HepG2 (cell line): ENCODE data around the gene ANTXR1. TPM values are rescaled to one million over a fixed set of nuclear protein-coding genes. Genes with fewer than 3 reads are reported as not detected.

Experiments used
- ATAC-seq: fragments of 200-7000 bp; cut with Tn5 transposase; 3 replicates; pipeline ENCODE4 v1.9.1; 2020; ENCODE audit warnings: mild to moderate bottlenecking, moderate library complexity
- BruUV-seq: library from RNA; stranded (reverse); fragments of 400-500 nt; replicated peaks from 2 replicates; lab custom pipeline; 2021; lab: Mats Ljungman, UMichigan
- CTCF ChIA-PET: fragments of 300-600 bp; formaldehyde crosslinking; extraction: SDS; loops from one replicate; lab custom pipeline; 2021; ENCODE audit warnings: low total read pairs, inconsistent platforms, low intra/inter-chr PET ratio; lab: Yijun Ruan, JAX
- POLR2A ChIA-PET: fragments of 350-600 bp; sonication (Branson Sonifier 250); formaldehyde crosslinking; loops from one replicate; lab custom pipeline; 2020; ENCODE audit warnings: antibody characterized with exemption, inconsistent platforms; lab: Yijun Ruan, JAX
- DNase-seq: peaks from one replicate; pipeline ENCODE4 v3.0.0-alpha.2; 2015; ENCODE audit warnings: low spot score
- FAIRE-seq: peaks from 3 replicates; lab custom pipeline; 2011; peaks lifted over from hg19 to GRCh38; lab: Jason Lieb, UNC
- H2AFZ ChIP-seq: one replicate; pipeline ENCODE4 v1.6.1; 2011; ENCODE audit warnings: low read length, inconsistent platforms
- H3K27ac ChIP-seq: fragments of 300-600 bp; 3 replicates; pipeline ENCODE4 v1.8.0; 2011; ENCODE audit warnings: mixed run types, mild to moderate bottlenecking, mixed read lengths, low read length, inconsistent platforms; ENCODE audit not compliant: insufficient read depth; ENCODE audit errors: extremely low read length
- H3K27me3 ChIP-seq, 2 experiments: fragments of 200-600 bp in 1 of 2; 2 replicates in 1 of 2; 3 replicates in 1 of 2; pipeline versions ENCODE4 v1.6.0 to v1.8.0; 2011; ENCODE audit warnings: low read length in 2 of 2, mild to moderate bottlenecking in 2 of 2, moderate library complexity in 2 of 2, inconsistent platforms in 1 of 2; ENCODE audit not compliant: insufficient read depth in 2 of 2, control insufficient read depth in 1 of 2
- H3K36me3 ChIP-seq, 2 experiments: fragments of 200-600 bp in 1 of 2; replicated peaks in 1 of 2; 2 replicates in 1 of 2; 3 replicates in 1 of 2; pipeline versions ENCODE4 v1.5.1 to v1.8.0; 2011; ENCODE audit warnings: low read length in 2 of 2, inconsistent platforms in 1 of 2; ENCODE audit not compliant: insufficient read depth in 2 of 2, control insufficient read depth in 1 of 2
- H3K4me1 ChIP-seq: 2 replicates; pipeline ENCODE4 v1.5.1; 2012; ENCODE audit warnings: low read length, inconsistent platforms; ENCODE audit not compliant: insufficient read depth
- H3K4me2 ChIP-seq: 2 replicates; pipeline ENCODE4 v1.6.0; 2011; ENCODE audit warnings: low read depth, low read length, inconsistent platforms
- H3K4me3 ChIP-seq, 3 experiments: fragments of 200-600 bp in 1 of 3; sonication (generic), shearing (Covaris generic) in 1 of 3; replicated peaks in 1 of 3; 2 replicates each; pipeline ENCODE4 v1.5.1; 2011 to 2016; ENCODE audit warnings: low read length in 3 of 3, inconsistent platforms in 2 of 3, low read depth in 2 of 3, mild to moderate bottlenecking in 2 of 3, control low read depth in 1 of 3, mixed read lengths in 1 of 3; ENCODE audit not compliant: insufficient read depth in 1 of 3
- H3K79me2 ChIP-seq: one replicate; pipeline ENCODE4 v1.6.1; 2011; ENCODE audit warnings: low read length, inconsistent platforms; ENCODE audit not compliant: insufficient read depth
- H3K9ac ChIP-seq: 2 replicates; pipeline ENCODE4 v1.6.0; 2011; ENCODE audit warnings: mild to moderate bottlenecking, low read depth, low read length, inconsistent platforms; ENCODE audit not compliant: insufficient read depth
- H3K9me3 ChIP-seq: 2 replicates; pipeline ENCODE4 v1.5.1; 2012; ENCODE audit warnings: mild to moderate bottlenecking, low read length
- H4K20me1 ChIP-seq: 2 replicates; pipeline ENCODE4 v1.6.0; 2011; ENCODE audit warnings: inconsistent platforms, mild to moderate bottlenecking, low read length, moderate library complexity; ENCODE audit not compliant: insufficient read depth
- DBP ChIP-seq: sonication (generic); formaldehyde crosslinking; IDR thresholded peaks from 2 replicates; pipeline ENCODE4 v1.4.0; 2020; ENCODE audit warnings: missing genetic modification reagents; ENCODE audit errors: not compliant biosample characterization
- HOXA7 ChIP-seq: sonication (generic); formaldehyde crosslinking; IDR thresholded peaks from 2 replicates; pipeline ENCODE4 v1.8.1; 2022; ENCODE audit warnings: mild to moderate bottlenecking, missing genetic modification reagents, moderate library complexity
- MTA1 ChIP-seq: sonication (generic); formaldehyde crosslinking; IDR thresholded peaks from 2 replicates; pipeline ENCODE4 v1.4.0; 2020; ENCODE audit warnings: missing genetic modification reagents, mild to moderate bottlenecking, borderline replicate concordance
- NR2F1 ChIP-seq, 2 experiments: fragments of 450-650 bp in 1 of 2; formaldehyde crosslinking in 1 of 2; IDR thresholded peaks; 2 replicates each; pipeline versions ENCODE4 v1.5.0 to v1.6.1; 2016 to 2020; ENCODE audit warnings: mild to moderate bottlenecking in 1 of 2, missing compliant biosample characterization in 1 of 2, missing genetic modification reagents in 1 of 2, moderate library complexity in 1 of 2
- SALL1 ChIP-seq: sonication (generic); formaldehyde crosslinking; IDR thresholded peaks from 2 replicates; pipeline ENCODE4 v1.8.0; 2022; ENCODE audit warnings: mild to moderate bottlenecking, missing genetic modification reagents
- SNAI1 ChIP-seq: sonication (generic); formaldehyde crosslinking; IDR thresholded peaks from 2 replicates; pipeline ENCODE4 v1.5.0; 2020; ENCODE audit warnings: mild to moderate bottlenecking, missing genetic modification reagents, borderline replicate concordance
- TFDP1 ChIP-seq: IDR thresholded peaks from 2 replicates; pipeline ENCODE4 v1.6.1; 2016; ENCODE audit warnings: missing compliant biosample characterization, missing genetic modification reagents, borderline replicate concordance
- ZNF264 ChIP-seq: sonication (generic); formaldehyde crosslinking; IDR thresholded peaks from 2 replicates; pipeline ENCODE4 v1.4.0; 2020; ENCODE audit warnings: missing genetic modification reagents
- ZNF3 ChIP-seq: IDR thresholded peaks from 2 replicates; pipeline ENCODE4 v1.7.0; 2017; ENCODE audit warnings: inconsistent platforms
- ZNF407 ChIP-seq: sonication (generic); formaldehyde crosslinking; IDR thresholded peaks from one replicate; pipeline ENCODE4 v1.5.1; 2020; ENCODE audit warnings: mild to moderate bottlenecking, missing genetic modification reagents; ENCODE audit errors: not compliant biosample characterization
- ZNF746 ChIP-seq: sonication (generic); formaldehyde crosslinking; IDR thresholded peaks from 2 replicates; pipeline ENCODE4 v1.8.0; 2022; ENCODE audit warnings: mild to moderate bottlenecking, missing genetic modification reagents
- ZNF780A ChIP-seq: sonication (generic); formaldehyde crosslinking; IDR thresholded peaks from 2 replicates; pipeline ENCODE4 v1.8.0; 2022; ENCODE audit warnings: mild to moderate bottlenecking, missing genetic modification reagents, moderate library complexity
- ZNF788 ChIP-seq: sonication (generic); formaldehyde crosslinking; IDR thresholded peaks from 2 replicates; pipeline ENCODE4 v1.5.0; 2020; ENCODE audit warnings: mild to moderate bottlenecking, missing genetic modification reagents, borderline replicate concordance
- WGBS: methylation state at CpG from one replicate; pipeline ENCODE4 v1.1.6; 2017; ENCODE audit warnings: low lambda C conversion rate; 5-methylcytosine and 5-hydroxymethylcytosine counted together
- in situ Hi-C: cut with HindIII; loops from 2 replicates; pipeline ENCODE4 v1.10.0; 2017; ENCODE audit warnings: low pct_unique_long_range_greater_than_20kb; ENCODE audit not compliant: extremely low pct_ligation_motif_present
- intact Hi-C: fragments of 100-400 bp; cut with micrococcal nuclease; formaldehyde crosslinking; loops from one replicate; pipeline ENCODE4 v1.10.0; 2022; ENCODE audit not compliant: unreplicated experiment
- polyA plus RNA-seq, 8 experiments: library from polyadenylated mRNA; depleted of rRNA in 3 of 8; stranded (reverse) in 7 of 8; unstranded in 1 of 8; fragments of >200 nt; fragmentation: Illumina TruSeq in 4 of 8; extraction: Trizol in 4 of 8; gene quantifications; 2 replicates each; pipeline versions ENCODE4 v1.2.1 to v1.2.3, GENCODE V29; 2011 to 2016; ENCODE audit warnings: low read depth in 4 of 8, missing spikeins in 1 of 8, mixed read lengths in 1 of 8; ENCODE audit not compliant: insufficient read depth in 1 of 8
- total RNA-seq, 5 experiments: library from RNA; depleted of rRNA; stranded (reverse); fragments of >200 nt; fragmentation: Illumina TruSeq; extraction: Trizol; gene quantifications; 2 replicates each; pipeline ENCODE4 v1.2.3, GENCODE V29; 2016; ENCODE audit warnings: low read depth in 1 of 5

The ANTXR1 gene
- total and polyA plus RNA-seq, 2 of the 13 experiments (the other 11 are each of a cell fraction or from before 2014, with no cell fraction given): 4.5 to 12.7 TPM

- TF ChIP-seq ZNF746: no peak
- no peak for TF ChIP-seq ZNF407 (CRISPR knock-in tag)
- TF ChIP-seq, all 625 proteins: peak for 123
Observed at GRCh38 chr2:69200107-69200520, 187.1 kb downstream of the ANTXR1 start (continued).

DNA sequence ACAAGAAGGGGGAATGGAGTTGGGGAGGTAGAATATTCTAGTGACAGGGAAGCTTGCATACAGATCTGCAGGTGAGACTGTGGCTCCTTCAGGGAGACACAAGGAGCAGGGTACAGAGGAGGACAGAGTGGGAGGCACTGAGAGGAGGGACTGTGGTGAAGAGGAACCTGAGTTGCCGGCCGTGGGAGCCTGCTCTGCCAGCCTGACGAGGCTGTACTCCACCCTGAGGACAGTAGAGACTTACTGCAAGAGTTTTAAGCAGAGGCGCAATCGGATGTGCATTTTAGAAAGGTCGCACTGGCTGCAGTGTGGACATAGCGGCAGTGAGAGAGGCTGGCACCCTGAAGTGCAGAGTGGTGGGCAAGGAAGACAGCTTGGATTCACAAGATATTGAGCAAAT is 188.3 kb downstream of the ANTXR1 start:
- Histone ChIP-seq H3K27me3 (no peaks in the 10 kb centered on the region), H3K79me2 (no peaks in the 10 kb centered on the region), H3K4me3 (no peak overlapping the region), H4K20me1 (no peaks in the 10 kb centered on the region), H3K9ac (no peak overlapping the region), H3K4me1 (peaks cover 82% of the 10 kb centered on the region), H3K36me3 (peaks cover 0 to 3% of the 10 kb centered on the region in 2 experiments; a peak in 2 of 5 replicates), H3K9me3 (no peaks in the 10 kb centered on the region), H3K27ac (no peak overlapping the region), H2AFZ (no peak overlapping the region), H3K4me2 (no peak overlapping the region)
- ChIA-PET CTCF (no interaction called here), POLR2A (interaction anchor here (1.8 to 2.7 kb wide), 2 partner anchors 14 to 23 kb away, joined by 5 to 13 read pairs; no protein-coding TSS in a partner anchor)
- intact Hi-C loops: no loop called here
- 98% methylated on average over 7 of the region's 7 CpGs for WGBS
- BruUV-seq: no TSS peak
- no peak for ATAC-seq
- FAIRE-seq: no peak
- no peak for DNase-seq
- in situ Hi-C loops: no loop called here
- TF ChIP-seq ZNF788 (CRISPR knock-in tag): no peak
- TF ChIP-seq ZNF3 (CRISPR knock-in tag): no peak
- TF ChIP-seq DBP (CRISPR knock-in tag): no peak
- TF ChIP-seq ZNF264 (CRISPR knock-in tag): no peak
- TF ChIP-seq MTA1 (CRISPR knock-in tag): no peak
- TF ChIP-seq ZNF780A (CRISPR knock-in tag): no peak
- no peak for TF ChIP-seq SALL1
- TF ChIP-seq SNAI1 (CRISPR knock-in tag): no peak
- no peak for TF ChIP-seq HOXA7 (CRISPR knock-in tag)
- no peak for TF ChIP-seq TFDP1 (CRISPR knock-in tag)
- TF ChIP-seq NR2F1 (CRISPR knock-in tag; IDR thresholded peaks at IDR 0.05): no peak
